Astrocyte (in vitro differentiated cells and primary cell): ENCODE data around the gene PTK7. TPM values are rescaled to one million over a fixed set of nuclear protein-coding genes. Genes with fewer than 3 reads are reported as not detected.
"Not testable (repeated sequence)": the region's sequence is repeated elsewhere in the genome, so short reads cannot be mapped to it uniquely, and the experiment has no call there.

Experiments used
- DNase-seq: peaks from one replicate; pipeline ENCODE4 v3.0.0-alpha.2; 2010; ENCODE audit warnings: low read depth
- FAIRE-seq: peaks from 2 replicates; lab custom pipeline; 2011; peaks lifted over from hg19 to GRCh38; lab: Jason Lieb, UNC
- H2AFZ ChIP-seq: 2 replicates; pipeline ENCODE4 v1.6.0; 2012; ENCODE audit warnings: low read depth, low read length, inconsistent platforms
- H3K27ac ChIP-seq: 2 replicates; pipeline ENCODE4 v1.5.1; 2011; ENCODE audit warnings: low read depth, low read length, inconsistent platforms
- H3K27me3 ChIP-seq: 2 replicates; pipeline ENCODE4 v1.6.0; 2011; ENCODE audit warnings: low read length, inconsistent platforms; ENCODE audit not compliant: insufficient read depth
- H3K36me3 ChIP-seq: 2 replicates; pipeline ENCODE4 v1.5.1; 2011; ENCODE audit warnings: low read length, inconsistent platforms; ENCODE audit not compliant: insufficient read depth
- H3K4me1 ChIP-seq: 2 replicates; pipeline ENCODE4 v1.5.1; 2011; ENCODE audit warnings: low read length, inconsistent platforms; ENCODE audit not compliant: insufficient read depth
- H3K4me2 ChIP-seq: 2 replicates; pipeline ENCODE4 v1.6.0; 2012; ENCODE audit warnings: low read length, inconsistent platforms
- H3K4me3 ChIP-seq: 2 replicates; pipeline ENCODE4 v1.5.1; 2011; ENCODE audit warnings: low read depth, mild to moderate bottlenecking, low read length, inconsistent platforms; ENCODE audit not compliant: insufficient read depth
- H3K79me2 ChIP-seq: 2 replicates; pipeline ENCODE4 v1.6.0; 2012; ENCODE audit warnings: mild to moderate bottlenecking, low read length, inconsistent platforms; ENCODE audit not compliant: insufficient read depth
- H3K9ac ChIP-seq: 2 replicates; pipeline ENCODE4 v1.6.0; 2012; ENCODE audit warnings: mild to moderate bottlenecking, low read length, inconsistent platforms
- H3K9me3 ChIP-seq: 2 replicates; pipeline ENCODE4 v1.5.1; 2012; ENCODE audit warnings: low read depth, mild to moderate bottlenecking, low read length, inconsistent platforms; ENCODE audit not compliant: insufficient read depth
- H4K20me1 ChIP-seq: 2 replicates; pipeline ENCODE4 v1.6.0; 2012; ENCODE audit warnings: low read length, inconsistent platforms; ENCODE audit not compliant: insufficient read depth
- H3K27ac Mint-ChIP-seq: one replicate; pipeline ENCODE4 v1.8.0; 2021; ENCODE audit warnings: mild to moderate bottlenecking, mixed read lengths; ENCODE audit not compliant: unreplicated experiment
- H3K27me3 Mint-ChIP-seq: one replicate; pipeline ENCODE4 v1.8.0; 2021; ENCODE audit warnings: low read depth, mixed read lengths; ENCODE audit not compliant: unreplicated experiment
- H3K36me3 Mint-ChIP-seq: one replicate; pipeline ENCODE4 v1.8.0; 2021; ENCODE audit warnings: low read depth, mixed read lengths; ENCODE audit not compliant: unreplicated experiment
- H3K4me1 Mint-ChIP-seq: one replicate; pipeline ENCODE4 v1.8.0; 2021; ENCODE audit warnings: low read depth, mixed read lengths; ENCODE audit not compliant: unreplicated experiment
- H3K4me3 Mint-ChIP-seq: one replicate; pipeline ENCODE4 v1.8.0; 2021; ENCODE audit warnings: mild to moderate bottlenecking, moderate library complexity, mixed read lengths; ENCODE audit not compliant: unreplicated experiment
- H3K9me3 Mint-ChIP-seq: one replicate; pipeline ENCODE4 v1.8.0; 2021; ENCODE audit warnings: mild to moderate bottlenecking, mixed read lengths; ENCODE audit not compliant: unreplicated experiment
- EZH2 ChIP-seq: IDR thresholded peaks from 2 replicates; pipeline ENCODE4 v1.6.1; 2012; ENCODE audit warnings: mild to moderate bottlenecking, low read length, inconsistent platforms; ENCODE audit not compliant: insufficient read depth
- total RNA-seq: library from RNA; stranded (reverse); gene quantifications from 2 replicates; pipeline ENCODE4 v1.2.1, GENCODE V29; 2021
- TF ChIP-seq, protein P1 (sequence below): IDR thresholded peaks from 2 replicates; pipeline ENCODE4 v1.5.1; 2011; ENCODE audit warnings: low read depth, mild to moderate bottlenecking, inconsistent platforms, low read length, moderate library complexity; ENCODE audit not compliant: insufficient read depth

PTK7 gene
- total RNA-seq, 1 donor from 2014 or later: 506 TPM

DNA sequence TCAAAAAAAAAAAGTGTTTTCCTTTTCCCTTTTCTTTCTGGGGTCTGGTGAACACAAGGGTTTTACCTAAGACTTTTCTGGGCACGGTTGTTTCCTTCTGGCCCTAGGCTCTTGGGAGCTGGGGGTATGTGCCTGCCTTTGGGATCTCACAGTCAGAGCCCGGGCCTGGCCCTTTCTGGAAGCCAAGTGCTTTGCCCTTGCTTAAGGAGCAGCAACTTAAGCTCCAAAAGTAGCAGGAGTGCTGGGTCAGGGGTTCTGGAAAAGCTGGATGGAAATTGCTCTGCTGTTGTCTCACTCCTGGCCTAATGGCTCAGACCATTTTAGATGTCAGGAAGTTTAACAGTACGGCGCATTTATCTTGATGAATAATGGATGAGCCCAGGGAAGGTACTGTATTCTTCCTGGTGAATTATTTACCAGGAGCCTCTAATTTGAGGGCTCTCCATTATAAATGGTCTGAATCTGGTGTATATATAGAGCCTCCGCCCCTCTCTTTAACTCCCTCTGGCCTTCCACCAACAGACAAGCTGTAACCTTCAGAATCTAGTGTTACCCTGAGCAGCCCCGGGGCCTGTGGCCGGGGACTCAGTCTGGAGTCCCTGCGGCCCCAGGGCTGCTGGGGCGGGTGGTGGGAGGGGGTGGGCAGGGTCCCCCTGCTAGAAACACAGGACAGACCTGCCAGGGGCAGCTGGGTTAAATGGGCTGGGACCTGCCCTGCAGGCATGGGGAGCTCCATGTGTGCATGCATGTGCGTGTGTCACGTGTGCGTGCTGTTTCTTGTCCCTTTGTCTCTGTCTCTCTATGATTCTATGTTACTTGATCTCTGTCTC lies 37.5 kb downstream of the PTK7 start:
- Mint-ChIP-seq H3K4me1 (peaks cover 54% of the 10 kb centered on the region), H3K27me3 (no peaks in the 10 kb centered on the region), H3K4me3 (peak overlapping the region; percentile 82), H3K36me3 (peaks cover 9% of the 10 kb centered on the region), H3K27ac (peak overlapping the region; percentile 99), H3K9me3 (no peaks in the 10 kb centered on the region)
- Histone ChIP-seq H4K20me1 (peaks cover 39% of the 10 kb centered on the region), H3K4me3 (no peak overlapping the region), H3K27me3 (no peaks in the 10 kb centered on the region), H3K36me3 (no peaks in the 10 kb centered on the region), H3K4me1 (peaks cover 33% of the 10 kb centered on the region), H2AFZ (no peak overlapping the region), H3K27ac (peak overlapping the region; percentile 38), H3K9ac (peak overlapping the region; percentile 70), H3K79me2 (peaks cover 93% of the 10 kb centered on the region), H3K9me3 (no peaks in the 10 kb centered on the region), H3K4me2 (peak overlapping the region; percentile 37)
- DNase-seq (no peak), FAIRE-seq (no peak)
- TF ChIP-seq, protein P1, sequence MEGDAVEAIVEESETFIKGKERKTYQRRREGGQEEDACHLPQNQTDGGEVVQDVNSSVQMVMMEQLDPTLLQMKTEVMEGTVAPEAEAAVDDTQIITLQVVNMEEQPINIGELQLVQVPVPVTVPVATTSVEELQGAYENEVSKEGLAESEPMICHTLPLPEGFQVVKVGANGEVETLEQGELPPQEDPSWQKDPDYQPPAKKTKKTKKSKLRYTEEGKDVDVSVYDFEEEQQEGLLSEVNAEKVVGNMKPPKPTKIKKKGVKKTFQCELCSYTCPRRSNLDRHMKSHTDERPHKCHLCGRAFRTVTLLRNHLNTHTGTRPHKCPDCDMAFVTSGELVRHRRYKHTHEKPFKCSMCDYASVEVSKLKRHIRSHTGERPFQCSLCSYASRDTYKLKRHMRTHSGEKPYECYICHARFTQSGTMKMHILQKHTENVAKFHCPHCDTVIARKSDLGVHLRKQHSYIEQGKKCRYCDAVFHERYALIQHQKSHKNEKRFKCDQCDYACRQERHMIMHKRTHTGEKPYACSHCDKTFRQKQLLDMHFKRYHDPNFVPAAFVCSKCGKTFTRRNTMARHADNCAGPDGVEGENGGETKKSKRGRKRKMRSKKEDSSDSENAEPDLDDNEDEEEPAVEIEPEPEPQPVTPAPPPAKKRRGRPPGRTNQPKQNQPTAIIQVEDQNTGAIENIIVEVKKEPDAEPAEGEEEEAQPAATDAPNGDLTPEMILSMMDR: no peak
- TF ChIP-seq EZH2: no peak

DNA sequence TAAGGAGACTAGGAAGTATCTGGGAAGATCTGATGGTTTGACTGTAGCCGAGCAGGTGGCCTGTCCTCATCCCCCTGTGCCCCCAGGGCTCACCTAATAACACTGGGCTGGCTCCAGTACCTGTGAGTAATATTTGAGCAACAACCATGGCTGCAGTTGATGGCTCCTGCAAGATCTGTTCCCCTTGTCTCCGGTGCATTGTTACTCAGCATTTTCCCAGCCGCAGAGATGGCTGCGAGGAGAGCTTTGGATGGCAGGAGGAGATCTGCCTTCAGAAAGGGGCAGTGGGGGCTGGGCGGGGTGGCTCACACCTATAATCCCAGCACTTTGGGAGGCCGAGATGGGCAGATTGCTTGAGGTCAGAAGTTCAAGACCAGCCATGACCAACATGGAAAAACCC lies 39.3 kb downstream of the PTK7 start:
- peak overlapping the region; percentile 87 for H3K27ac ChIP-seq
- H3K9ac ChIP-seq: peak overlapping the region; percentile 74
- no peaks in the 10 kb centered on the region for H3K27me3 ChIP-seq
- H3K27ac Mint-ChIP-seq: peak overlapping the region; percentile 93
- H3K4me1 Mint-ChIP-seq: peaks cover 67% of the 10 kb centered on the region
- H3K9me3 Mint-ChIP-seq: no peaks in the 10 kb centered on the region
- FAIRE-seq (no peak), DNase-seq (no peak)
- peaks cover 96% of the 10 kb centered on the region for H3K79me2 ChIP-seq
- no peaks in the 10 kb centered on the region for H3K27me3 Mint-ChIP-seq
- no peak for TF ChIP-seq EZH2
- TF ChIP-seq, protein P1: no peak
- H4K20me1 ChIP-seq: peaks cover 32% of the 10 kb centered on the region
- peaks cover 42% of the 10 kb centered on the region for H3K4me1 ChIP-seq
- peaks cover 15% of the 10 kb centered on the region for H3K36me3 Mint-ChIP-seq
- no peaks in the 10 kb centered on the region for H3K36me3 ChIP-seq
- H3K4me2 ChIP-seq: peak overlapping the region; percentile 16
- no peak overlapping the region for H2AFZ ChIP-seq
- H3K4me3 Mint-ChIP-seq: no peak overlapping the region
- no peaks in the 10 kb centered on the region for H3K9me3 ChIP-seq
- H3K4me3 ChIP-seq: no peak overlapping the region

DNA sequence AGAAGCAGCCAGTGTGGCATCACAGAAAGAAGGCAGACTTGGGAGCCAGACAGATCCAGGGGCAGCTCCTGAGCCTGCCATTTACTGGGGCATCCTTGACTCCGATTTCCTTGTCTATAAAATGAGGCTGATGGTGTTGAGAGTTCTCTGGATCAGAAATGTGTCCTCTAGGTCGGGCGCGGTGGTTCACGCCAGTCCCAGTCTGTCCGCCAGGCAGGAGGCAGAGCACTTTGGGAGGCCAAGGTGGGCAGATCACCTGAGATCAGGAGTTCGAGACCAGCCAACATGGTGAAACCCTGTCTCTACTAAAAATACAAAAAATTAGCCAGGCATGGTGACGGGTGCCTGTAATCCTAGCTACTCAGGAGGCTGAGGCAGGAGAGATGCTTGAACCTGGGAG lies 41.4 kb downstream of the PTK7 start:
- not testable (repeated sequence) for FAIRE-seq, H3K9me3 Mint-ChIP-seq
- peaks cover 77% of the 10 kb centered on the region for H3K4me1 Mint-ChIP-seq

More for the DNA sequence above, 41.4 kb downstream of the PTK7 start:
- peaks cover 15% of the 10 kb centered on the region for H3K36me3 Mint-ChIP-seq
- H3K9me3 ChIP-seq, H2AFZ ChIP-seq, H3K4me3 ChIP-seq, H3K27me3 ChIP-seq, H3K27me3 Mint-ChIP-seq, H3K4me2 ChIP-seq, H3K36me3 ChIP-seq, DNase-seq: not testable (repeated sequence)
- Histone ChIP-seq H3K79me2 (peaks cover 92% of the 10 kb centered on the region), H4K20me1 (peaks cover 16% of the 10 kb centered on the region), H3K27ac (peak overlapping the region; percentile 87), H3K9ac (peak overlapping the region; percentile 74), H3K4me1 (peaks cover 63% of the 10 kb centered on the region)
- peak overlapping the region; percentile 10 for H3K4me3 Mint-ChIP-seq
- peak overlapping the region; percentile 91 for H3K27ac Mint-ChIP-seq
